ENCODE data around the gene PLEKHG5. TPM values are rescaled to one million over a fixed set of nuclear protein-coding genes. Genes with fewer than 3 reads are reported as not detected.

PLEKHG5 gene
- total RNA-seq, 2 experiments from 2014 or later = 5.0 to 6.1 TPM

- Histone ChIP-seq H3K9me3 (ENCODE audit: control insufficient read depth in 1 of 2, insufficient read depth in 1 of 2, low read length in 2 of 2) (peaks cover 0 to 9% of the 10 kb centered on the region in 2 experiments), H3K27me3 (ENCODE audit: control insufficient read depth in 1 of 2, insufficient read depth in 2 of 2, low read length in 2 of 2) (peaks cover 19 to 21% of the 10 kb centered on the region in 2 experiments), H3K36me3 (ENCODE audit: insufficient read depth, low read length) (no peaks in the 10 kb centered on the region), H3K27ac (ENCODE audit: low read depth in 1 of 2, low read length in 2 of 2) (no peak overlapping the region), H3K4me1 (ENCODE audit: insufficient read depth, low read length) (peaks cover 33% of the 10 kb centered on the region), H3K4me3 (ENCODE audit: low read length) (no peak overlapping the region)
- Mint-ChIP-seq H3K27ac (no peak overlapping the region), H3K27me3 (peaks cover 39% of the 10 kb centered on the region), H3K9me3 (no peaks in the 10 kb centered on the region), H3K4me1 (ENCODE audit: low read depth) (peaks cover 7% of the 10 kb centered on the region), H3K4me3 (no peak overlapping the region), H3K36me3 (ENCODE audit: low read depth) (no peaks in the 10 kb centered on the region)
- intact Hi-C loops (cut with DNase I, micrococcal nuclease) = loop anchor here (1.0 to 2.0 kb wide), 3 partner anchors 69 to 161 kb away; partner anchors contain the start of genes NOL9 (in 2 of the 2) and TAS1R1 (in 1 of the 2)
- ChIA-PET POLR2A (interaction anchor here (0.6 to 3.5 kb wide), 3 partner anchors 13 to 69 kb away, joined by 3 to 9 read pairs (median 3); partner anchors contain the start of genes NOL9 and TAS1R1), CTCF (interaction anchor here (0.6 to 1.4 kb wide), 5 partner anchors 10 to 81 kb away, joined by 3 read pairs; no protein-coding TSS in a partner anchor)
- DNase-seq = peak in 1 of 14 experiments; percentile 48
- no peak for TF ChIP-seq CTCF (IDR thresholded peaks at IDR 0.05)
- ATAC-seq (ENCODE audit: poor library complexity) = no peak
These were observed 6.0 kb downstream of the PLEKHG5 start for GRCh38 chr1:6485168-6486101.

- Histone ChIP-seq H3K36me3 (ENCODE audit: insufficient read depth, low read length) (no peaks in the 10 kb centered on the region), H3K27me3 (ENCODE audit: control insufficient read depth in 1 of 2, insufficient read depth in 2 of 2, low read length in 2 of 2) (peaks cover 19 to 21% of the 10 kb centered on the region in 2 experiments), H3K4me3 (ENCODE audit: low read length) (no peak overlapping the region), H3K9me3 (ENCODE audit: control insufficient read depth in 1 of 2, insufficient read depth in 1 of 2, low read length in 2 of 2) (peaks cover 0 to 9% of the 10 kb centered on the region in 2 experiments), H3K4me1 (ENCODE audit: insufficient read depth, low read length) (peaks cover 26% of the 10 kb centered on the region), H3K27ac (ENCODE audit: low read depth in 1 of 2, low read length in 2 of 2) (no peak overlapping the region)
- Mint-ChIP-seq H3K27ac (no peak overlapping the region), H3K4me1 (ENCODE audit: low read depth) (peaks cover 7% of the 10 kb centered on the region), H3K4me3 (peak overlapping the region; percentile 15), H3K36me3 (ENCODE audit: low read depth) (no peaks in the 10 kb centered on the region), H3K27me3 (peaks cover 39% of the 10 kb centered on the region), H3K9me3 (no peaks in the 10 kb centered on the region)
- DNase-seq (no peak), ATAC-seq (ENCODE audit: poor library complexity) (no peak)
- intact Hi-C loops (cut with DNase I, micrococcal nuclease) = no loop called here
- POLR2A ChIA-PET = no interaction called here
- TF ChIP-seq CTCF (IDR thresholded peaks at IDR 0.05) = no peak
- CTCF ChIA-PET = no interaction called here
These were observed 6.7 kb downstream of the PLEKHG5 start for GRCh38 chr1:6484826-6485167.

- H3K27me3 ChIP-seq (ENCODE audit: control insufficient read depth in 1 of 2, insufficient read depth in 2 of 2, low read length in 2 of 2) = peaks cover 19 to 21% of the 10 kb centered on the region in 2 experiments
- ATAC-seq (ENCODE audit: poor library complexity) (no peak), DNase-seq (no peak)
- no peak overlapping the region for H3K4me3 ChIP-seq (ENCODE audit: low read length)
- TF ChIP-seq CTCF (IDR thresholded peaks at IDR 0.05) = no peak
- H3K36me3 ChIP-seq (ENCODE audit: insufficient read depth, low read length) = no peaks in the 10 kb centered on the region
- Mint-ChIP-seq H3K9me3 (no peaks in the 10 kb centered on the region), H3K27me3 (peaks cover 39% of the 10 kb centered on the region), H3K27ac (no peak overlapping the region), H3K36me3 (ENCODE audit: low read depth) (no peaks in the 10 kb centered on the region), H3K4me1 (ENCODE audit: low read depth) (peaks cover 7% of the 10 kb centered on the region), H3K4me3 (no peak overlapping the region)
- CTCF ChIA-PET = no interaction called here
- intact Hi-C loops (cut with DNase I, micrococcal nuclease) = no loop called here
- H3K27ac ChIP-seq (ENCODE audit: low read depth in 1 of 2, low read length in 2 of 2) = no peak overlapping the region
- H3K4me1 ChIP-seq (ENCODE audit: insufficient read depth, low read length) = peaks cover 22% of the 10 kb centered on the region
- peaks cover 0 to 9% of the 10 kb centered on the region in 2 experiments for H3K9me3 ChIP-seq (ENCODE audit: control insufficient read depth in 1 of 2, insufficient read depth in 1 of 2, low read length in 2 of 2)
- POLR2A ChIA-PET = no interaction called here
These were observed 7.7 kb downstream of the PLEKHG5 start for GRCh38 chr1:6483761-6484117.

Data from CD4-positive, alpha-beta T cell (primary cell).